Neural crest cell (in vitro differentiated cells): Measurements from ENCODE around the gene WNT7A. TPM values are rescaled to one million over a fixed set of nuclear protein-coding genes. Genes with fewer than 3 reads are reported as not detected.

Experiments used
- DNase-seq: peaks from one replicate; pipeline ENCODE4 v3.0.0; 2021; ENCODE audit warnings: low read depth, mixed read lengths, low spot score
- H3K27ac Mint-ChIP-seq: one replicate; pipeline ENCODE4 v1.8.0; 2021; ENCODE audit warnings: mild to moderate bottlenecking, mixed read lengths; ENCODE audit not compliant: unreplicated experiment
- H3K27me3 Mint-ChIP-seq: 2 replicates; pipeline ENCODE4 v1.8.0; 2021; ENCODE audit warnings: low read depth, mild to moderate bottlenecking, mixed read lengths
- H3K36me3 Mint-ChIP-seq: 2 replicates; pipeline ENCODE4 v1.8.0; 2021; ENCODE audit warnings: low read depth, mild to moderate bottlenecking, mixed read lengths
- H3K4me1 Mint-ChIP-seq: 2 replicates; pipeline ENCODE4 v1.8.0; 2021; ENCODE audit warnings: mixed read lengths
- H3K4me3 Mint-ChIP-seq: one replicate; pipeline ENCODE4 v1.8.0; 2021; ENCODE audit warnings: mild to moderate bottlenecking, mixed read lengths
- H3K9me3 Mint-ChIP-seq: 2 replicates; pipeline ENCODE4 v1.8.0; 2021; ENCODE audit warnings: mixed read lengths
- total RNA-seq: library from RNA; stranded (reverse); gene quantifications from 2 replicates; pipeline ENCODE4 v1.2.1, GENCODE V29; 2021
- TF ChIP-seq, protein P1 (sequence below): fragments of 200-600 bp; sonication (generic); conservative IDR thresholded peaks from 2 replicates; pipeline ENCODE4 v1.5.0; 2021; ENCODE audit warnings: antibody characterized with exemption, mild to moderate bottlenecking

Gene WNT7A
- total RNA-seq, 1 donor from 2014 or later: 9.8 TPM

- H3K9me3 Mint-ChIP-seq: no peaks in the 10 kb centered on the region
- no peak overlapping the region for H3K4me3 Mint-ChIP-seq
- no peaks in the 10 kb centered on the region for H3K27me3 Mint-ChIP-seq
- peaks cover 4% of the 10 kb centered on the region for H3K36me3 Mint-ChIP-seq
- no peak overlapping the region for H3K27ac Mint-ChIP-seq
- TF ChIP-seq, protein P1, sequence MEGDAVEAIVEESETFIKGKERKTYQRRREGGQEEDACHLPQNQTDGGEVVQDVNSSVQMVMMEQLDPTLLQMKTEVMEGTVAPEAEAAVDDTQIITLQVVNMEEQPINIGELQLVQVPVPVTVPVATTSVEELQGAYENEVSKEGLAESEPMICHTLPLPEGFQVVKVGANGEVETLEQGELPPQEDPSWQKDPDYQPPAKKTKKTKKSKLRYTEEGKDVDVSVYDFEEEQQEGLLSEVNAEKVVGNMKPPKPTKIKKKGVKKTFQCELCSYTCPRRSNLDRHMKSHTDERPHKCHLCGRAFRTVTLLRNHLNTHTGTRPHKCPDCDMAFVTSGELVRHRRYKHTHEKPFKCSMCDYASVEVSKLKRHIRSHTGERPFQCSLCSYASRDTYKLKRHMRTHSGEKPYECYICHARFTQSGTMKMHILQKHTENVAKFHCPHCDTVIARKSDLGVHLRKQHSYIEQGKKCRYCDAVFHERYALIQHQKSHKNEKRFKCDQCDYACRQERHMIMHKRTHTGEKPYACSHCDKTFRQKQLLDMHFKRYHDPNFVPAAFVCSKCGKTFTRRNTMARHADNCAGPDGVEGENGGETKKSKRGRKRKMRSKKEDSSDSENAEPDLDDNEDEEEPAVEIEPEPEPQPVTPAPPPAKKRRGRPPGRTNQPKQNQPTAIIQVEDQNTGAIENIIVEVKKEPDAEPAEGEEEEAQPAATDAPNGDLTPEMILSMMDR: no peak
- no peak for DNase-seq
- H3K4me1 Mint-ChIP-seq: peaks cover 8% of the 10 kb centered on the region
Observed at GRCh38 chr3:13846716-13847570, 32.9 kb downstream of the WNT7A start.

DNA sequence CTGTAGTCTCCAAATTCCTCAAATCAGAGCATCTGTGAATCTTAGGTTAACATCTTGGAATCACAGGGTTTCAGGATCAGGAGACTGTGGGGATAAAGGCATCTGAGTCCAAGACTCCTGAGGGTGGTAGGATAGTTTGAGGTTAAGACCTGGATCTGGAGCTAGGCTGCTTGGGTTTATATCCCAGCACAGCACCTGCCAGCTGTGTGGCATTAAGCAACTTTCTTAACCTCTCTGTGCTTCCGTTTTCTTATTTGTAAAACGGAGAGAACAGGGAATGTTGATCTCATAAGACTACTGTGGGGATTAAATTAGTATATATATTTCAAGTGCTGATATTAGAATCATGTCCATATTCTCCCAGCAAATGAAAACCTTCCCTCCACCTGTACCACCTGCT, 33.6 kb downstream of the WNT7A start:
- TF ChIP-seq, protein P1: no peak
- H3K9me3 Mint-ChIP-seq: no peaks in the 10 kb centered on the region
- H3K4me1 Mint-ChIP-seq: peaks cover 7% of the 10 kb centered on the region
- no peak overlapping the region for H3K4me3 Mint-ChIP-seq
- no peak for DNase-seq
- no peak overlapping the region for H3K27ac Mint-ChIP-seq
- H3K36me3 Mint-ChIP-seq: peaks cover 4% of the 10 kb centered on the region
- H3K27me3 Mint-ChIP-seq: no peaks in the 10 kb centered on the region

DNA sequence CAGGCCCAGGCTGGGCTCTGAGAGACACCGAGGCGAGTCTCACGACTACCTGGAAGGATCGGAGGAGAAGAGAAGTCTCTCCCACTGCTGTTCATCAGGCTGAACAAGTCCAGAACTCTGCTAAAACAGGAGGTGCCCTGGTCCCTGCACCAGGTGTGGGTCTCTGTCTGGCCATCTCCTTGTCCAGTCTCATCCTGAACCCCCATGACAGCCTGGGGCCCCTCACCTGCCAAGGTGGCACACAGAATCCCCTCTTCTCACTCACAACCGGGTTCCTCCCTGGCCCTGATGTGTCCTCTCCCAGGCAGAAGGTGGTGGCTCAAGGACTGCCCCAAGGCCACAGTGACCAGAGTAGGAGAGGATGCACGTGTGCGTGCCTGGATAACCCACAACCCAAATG, 34.1 kb downstream of the WNT7A start:
- H3K4me3 Mint-ChIP-seq: no peak overlapping the region
- DNase-seq: no peak
- H3K9me3 Mint-ChIP-seq: no peaks in the 10 kb centered on the region
- no peak overlapping the region for H3K27ac Mint-ChIP-seq
- TF ChIP-seq, protein P1: no peak
- H3K27me3 Mint-ChIP-seq: no peaks in the 10 kb centered on the region
- peaks cover 4% of the 10 kb centered on the region for H3K36me3 Mint-ChIP-seq
- peaks cover 5% of the 10 kb centered on the region for H3K4me1 Mint-ChIP-seq

GRCh38 chr3:13844911-13845310, 35.0 kb downstream of the WNT7A start:
- no peak overlapping the region for H3K4me3 Mint-ChIP-seq
- TF ChIP-seq, protein P1: no peak
- no peak overlapping the region for H3K27ac Mint-ChIP-seq
- peaks cover 4% of the 10 kb centered on the region for H3K36me3 Mint-ChIP-seq
- H3K4me1 Mint-ChIP-seq: peaks cover 5% of the 10 kb centered on the region
- no peak for DNase-seq
- no peaks in the 10 kb centered on the region for H3K27me3 Mint-ChIP-seq
- no peaks in the 10 kb centered on the region for H3K9me3 Mint-ChIP-seq

DNA sequence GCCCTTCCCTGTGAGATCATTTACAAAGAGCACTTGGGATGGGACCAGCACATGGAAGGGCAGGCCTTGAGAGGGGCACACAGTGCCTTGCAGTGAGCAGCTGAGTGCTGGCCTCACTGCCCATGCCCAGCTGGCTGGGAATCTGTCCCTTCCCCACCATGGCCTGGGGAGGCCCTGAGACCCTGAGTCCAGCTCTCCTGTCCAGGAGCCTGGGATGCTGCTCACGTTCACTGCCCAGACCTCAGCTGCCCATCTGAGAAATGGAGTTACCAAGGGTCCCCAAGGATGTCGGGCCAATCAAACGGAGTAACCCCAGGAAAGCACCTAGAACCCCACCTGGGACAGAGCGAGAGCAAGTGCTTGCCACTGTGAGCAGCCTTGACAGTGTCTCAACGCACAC, 35.6 kb downstream of the WNT7A start:
- peaks cover 4% of the 10 kb centered on the region for H3K36me3 Mint-ChIP-seq
- H3K4me3 Mint-ChIP-seq: no peak overlapping the region
- no peaks in the 10 kb centered on the region for H3K27me3 Mint-ChIP-seq
- H3K4me1 Mint-ChIP-seq: peaks cover under 1% of the 10 kb centered on the region
- H3K9me3 Mint-ChIP-seq: no peaks in the 10 kb centered on the region
- no peak overlapping the region for H3K27ac Mint-ChIP-seq
- DNase-seq: no peak
- TF ChIP-seq, protein P1: no peak
